Neural cell (in vitro differentiated cells): Measurements from ENCODE around the gene ART5.

Experiments
- CTCF ChIP-seq: fragments of 450-650 bp; IDR thresholded peaks from 2 replicates; pipeline ENCODE4 v1.5.1; 2014; ENCODE audit warnings: antibody characterized with exemption, mild to moderate bottlenecking, moderate library complexity; ENCODE audit not compliant: poor library complexity, severe bottlenecking
- EP300 ChIP-seq: fragments of 450-650 bp; conservative IDR thresholded peaks from 2 replicates; pipeline ENCODE4 v1.6.1; 2014; ENCODE audit warnings: antibody characterized with exemption, mild to moderate bottlenecking, moderate library complexity; ENCODE audit not compliant: poor library complexity, severe bottlenecking
- EZH2 ChIP-seq: fragments of 200-600, 300-800 bp; shearing (Covaris generic), sonication (generic); IDR thresholded peaks from 2 replicates; pipeline ENCODE4 v1.6.1; 2014; ENCODE audit warnings: antibody characterized with exemption, low read length, borderline replicate concordance, mild to moderate bottlenecking; ENCODE audit not compliant: insufficient read depth, poor library complexity, severe bottlenecking
- POLR2AphosphoS5 ChIP-seq: IDR thresholded peaks from 2 replicates; pipeline ENCODE4 v1.6.1; 2012
- RAD21 ChIP-seq: fragments of 450-650 bp; conservative IDR thresholded peaks from 2 replicates; pipeline ENCODE4 v1.6.1; 2014; ENCODE audit warnings: antibody characterized with exemption, mild to moderate bottlenecking, moderate library complexity
- REST ChIP-seq: IDR thresholded peaks from 2 replicates; pipeline ENCODE4 v1.6.1; 2012; ENCODE audit warnings: borderline replicate concordance

GRCh38 chr11:3623121-3623520 lies 18.7 kb downstream of the ART5 start:
- no peak for TF ChIP-seq REST
- TF ChIP-seq RAD21 = no peak
- no peak for TF ChIP-seq CTCF
- no peak for TF ChIP-seq EP300
- TF ChIP-seq EZH2 = no peak
- TF ChIP-seq POLR2AphosphoS5 = no peak
